HCT116 (cell line): ENCODE measurements around the gene PAN3. TPM values are rescaled to one million over a fixed set of nuclear protein-coding genes. Genes with fewer than 3 reads are reported as not detected.

Experiments used
- ATAC-seq: fragments of 200-7000 bp; cut with Tn5 transposase; 2 replicates; pipeline ENCODE4 v1.9.1; 2020; ENCODE audit warnings: mild to moderate bottlenecking, moderate library complexity
- BruUV-seq: library from RNA; stranded (reverse); fragments of 400-500 nt; replicated peaks from 2 replicates; lab custom pipeline; 2021; lab: Mats Ljungman, UMichigan
- CTCF ChIA-PET: fragments of 300-600 bp; sonication (Branson Sonifier 250); formaldehyde crosslinking; loops from one replicate; lab custom pipeline; 2021; ENCODE audit warnings: antibody characterized with exemption; lab: Charles Lee
- POLR2A ChIA-PET: fragments of 300-600, 350-600 bp; sonication (Branson Sonifier 250); formaldehyde crosslinking; loops from one replicate; lab custom pipeline; 2021; ENCODE audit warnings: antibody characterized with exemption; lab: Charles Lee
- RAD21 ChIA-PET, 2 experiments: fragments of 300-600 bp; sonication (Branson Sonifier 250); formaldehyde crosslinking; loops; one replicate each; lab custom pipeline; 2023; ENCODE audit warnings: low total read pairs in 2 of 2; ENCODE audit not compliant: uncharacterized antibody in 2 of 2, unreplicated experiment in 2 of 2, low non-redundant PET in 1 of 2; lab: Charles Lee
- DNase-seq: peaks from one replicate; pipeline ENCODE4 v3.0.0-alpha.2; 2010; ENCODE audit warnings: low read depth, low spot score
- H2AFZ ChIP-seq: fragments of 200-600 bp; shearing (Covaris generic), sonication (generic); 2 replicates; pipeline ENCODE4 v1.6.1; 2017; ENCODE audit warnings: low read depth, mixed run types, mixed read lengths, antibody characterized with exemption, low read length; ENCODE audit not compliant: poor library complexity, severe bottlenecking
- H3K27ac ChIP-seq: 2 replicates; pipeline ENCODE4 v1.5.1; 2012; ENCODE audit warnings: low read depth, low read length
- H3K27me3 ChIP-seq: fragments of 200-600 bp; sonication (generic); 2 replicates; pipeline ENCODE4 v1.6.1; 2016; ENCODE audit warnings: mixed run types, low read length, mixed read lengths; ENCODE audit not compliant: insufficient read depth
- H3K36me3 ChIP-seq, 2 experiments: fragments of 200-500 bp in 1 of 2; fragments of 200-600 bp in 1 of 2; sonication (Bioruptor generic) in 1 of 2; sonication (generic) in 1 of 2; 2 replicates each; pipeline versions ENCODE4 v1.5.1 to v1.6.1; 2014 to 2016; ENCODE audit warnings: low read length in 2 of 2, inconsistent platforms in 1 of 2, mixed read lengths in 1 of 2, mixed run types in 1 of 2; ENCODE audit not compliant: insufficient read depth in 2 of 2, control insufficient read depth in 1 of 2
- H3K4me1 ChIP-seq, 2 experiments: fragments of 200-600 bp in 1 of 2; sonication (generic) in 1 of 2; 2 replicates each; pipeline versions ENCODE4 v1.5.1 to v1.6.1; 2012 to 2017; ENCODE audit warnings: low read length in 2 of 2, inconsistent platforms in 1 of 2, mild to moderate bottlenecking in 1 of 2, mixed read lengths in 1 of 2, mixed run types in 1 of 2, moderate library complexity in 1 of 2; ENCODE audit not compliant: insufficient read depth in 2 of 2, control insufficient read depth in 1 of 2
- H3K4me2 ChIP-seq: fragments of 200-600 bp; sonication (generic); 2 replicates; pipeline ENCODE4 v1.6.1; 2017; ENCODE audit warnings: mixed run types, low read length, mixed read lengths
- H3K4me3 ChIP-seq, 2 experiments: fragments of 200-600 bp in 1 of 2; sonication (generic) in 1 of 2; replicated peaks in 1 of 2; 2 replicates each; pipeline ENCODE4 v1.5.1; 2011 to 2016; ENCODE audit warnings: low read length in 2 of 2, control low read depth in 1 of 2, low read depth in 1 of 2, mild to moderate bottlenecking in 1 of 2, mixed read lengths in 1 of 2, mixed run types in 1 of 2
- H3K79me2 ChIP-seq: fragments of 200-600 bp; sonication (generic); 2 replicates; pipeline ENCODE4 v1.6.1; 2017; ENCODE audit warnings: mild to moderate bottlenecking, mixed run types, low read length, moderate library complexity, mixed read lengths; ENCODE audit not compliant: insufficient read depth
- H3K9ac ChIP-seq: fragments of 200-600 bp; sonication (generic); 2 replicates; pipeline ENCODE4 v1.6.1; 2016; ENCODE audit warnings: low read length, mixed read lengths
- H3K9me2 ChIP-seq: fragments of 200-600 bp; sonication (generic), shearing (Covaris generic); 2 replicates; pipeline ENCODE4 v1.6.1; 2017; ENCODE audit warnings: mixed run types, mild to moderate bottlenecking, moderate library complexity; ENCODE audit not compliant: insufficient read depth
- H3K9me3 ChIP-seq, 2 experiments: fragments of 200-500 bp in 1 of 2; fragments of 200-600 bp in 1 of 2; sonication (Bioruptor generic) in 1 of 2; sonication (generic) in 1 of 2; 2 replicates each; pipeline ENCODE4 v1.6.1; 2014 to 2017; ENCODE audit warnings: low read length in 2 of 2, mixed read lengths in 2 of 2, inconsistent platforms in 1 of 2, low read depth in 1 of 2, mild to moderate bottlenecking in 1 of 2, mixed run types in 1 of 2, moderate library complexity in 1 of 2; ENCODE audit not compliant: control insufficient read depth in 1 of 2, insufficient read depth in 1 of 2
- H4K20me1 ChIP-seq: fragments of 200-600 bp; sonication (generic), shearing (Covaris generic); 2 replicates; pipeline ENCODE4 v1.6.1; 2017; ENCODE audit warnings: mixed run types, mild to moderate bottlenecking, moderate library complexity; ENCODE audit not compliant: insufficient read depth
- ATF3 ChIP-seq: IDR thresholded peaks from 2 replicates; pipeline ENCODE4 v1.6.1; 2012
- CBX3 ChIP-seq: IDR thresholded peaks from 2 replicates; pipeline ENCODE4 v1.6.1; 2012; ENCODE audit warnings: low read depth
- EZH2 ChIP-seq: fragments of 200-600 bp; sonication (generic); IDR thresholded peaks from 2 replicates; pipeline ENCODE4 v1.6.1; 2017; ENCODE audit warnings: antibody characterized with exemption, mixed run types
- FOSL1 ChIP-seq: IDR thresholded peaks from 2 replicates; pipeline ENCODE4 v1.6.1; 2012; ENCODE audit warnings: low read depth
- MAX ChIP-seq: IDR thresholded peaks from 2 replicates; pipeline ENCODE4 v1.6.1; 2012
- REST ChIP-seq: IDR thresholded peaks from 2 replicates; pipeline ENCODE4 v1.6.1; 2012; ENCODE audit warnings: low read depth
- SIN3A ChIP-seq: IDR thresholded peaks from 2 replicates; pipeline ENCODE4 v1.6.1; 2012; ENCODE audit warnings: low read depth
- SP1 ChIP-seq: IDR thresholded peaks from 2 replicates; pipeline ENCODE4 v1.6.1; 2012; ENCODE audit warnings: low read depth
- ZFX ChIP-seq: fragments of 450-650 bp; IDR thresholded peaks from 2 replicates; pipeline ENCODE4 v1.6.1; 2017
- intact Hi-C: fragments of 100-400 bp; cut with micrococcal nuclease; formaldehyde crosslinking; loops from 2 replicates; pipeline ENCODE4 v1.10.0; 2022
- total RNA-seq: library from RNA; stranded (reverse); gene quantifications from one replicate; pipeline ENCODE4 v1.2.1, GENCODE V29; 2021; ENCODE audit not compliant: unreplicated experiment

Gene PAN3
- total RNA-seq, 1 experiment from 2014 or later, result 30.1 TPM

- ChIA-PET CTCF (no interaction called here), RAD21 (no interaction called here), POLR2A (no interaction called here)
- TF ChIP-seq MAX (no peak), ZFX (no peak), SIN3A (no peak), EZH2 (no peak), CBX3 (no peak)
- ATAC-seq (no peak), DNase-seq (no peak)
- H3K9me2 ChIP-seq, result no peaks in the 10 kb centered on the region
- H3K9me3 ChIP-seq, result no peaks in the 10 kb centered on the region
- H4K20me1 ChIP-seq, result no peaks in the 10 kb centered on the region
- no peaks in the 10 kb centered on the region for H3K4me1 ChIP-seq
- no TSS peak for BruUV-seq
- H3K36me3 ChIP-seq, result no peaks in the 10 kb centered on the region
- no peak overlapping the region for H3K27ac ChIP-seq
- H2AFZ ChIP-seq, result no peak overlapping the region
- no peaks in the 10 kb centered on the region for H3K27me3 ChIP-seq
- H3K4me2 ChIP-seq, result no peak overlapping the region
- no peak overlapping the region for H3K4me3 ChIP-seq
- no peaks in the 10 kb centered on the region for H3K79me2 ChIP-seq
- no peak overlapping the region for H3K9ac ChIP-seq
- intact Hi-C loops, result loop anchor here (10.0 kb wide), 1 partner anchor 1037 kb away; no protein-coding TSS in a partner anchor
These were observed 189.9 kb downstream of the PAN3 start for GRCh38 chr13:28328271-28328607.

GRCh38 chr13:28329395-28330158, 191.2 kb downstream of the PAN3 start:
- DNase-seq (no peak), ATAC-seq (no peak)
- ChIA-PET CTCF (no interaction called here), POLR2A (no interaction called here), RAD21 (no interaction called here)
- H3K4me1 ChIP-seq, result no peaks in the 10 kb centered on the region
- H3K9ac ChIP-seq, result no peak overlapping the region
- H3K9me2 ChIP-seq, result no peaks in the 10 kb centered on the region
- H3K4me3 ChIP-seq, result no peak overlapping the region
- H4K20me1 ChIP-seq, result no peaks in the 10 kb centered on the region
- no peak overlapping the region for H2AFZ ChIP-seq
- H3K79me2 ChIP-seq, result no peaks in the 10 kb centered on the region
- no peak overlapping the region for H3K27ac ChIP-seq
- intact Hi-C loops, result loop anchor here (10.0 kb wide), 1 partner anchor 1035 kb away; no protein-coding TSS in a partner anchor
- no TSS peak for BruUV-seq
- H3K27me3 ChIP-seq, result no peaks in the 10 kb centered on the region
- TF ChIP-seq SP1 (no peak), ATF3 (no peak), MAX (no peak), FOSL1 (no peak), REST (no peak)
- no peaks in the 10 kb centered on the region for H3K36me3 ChIP-seq
- H3K4me2 ChIP-seq, result no peak overlapping the region
- H3K9me3 ChIP-seq, result no peaks in the 10 kb centered on the region
